CD4-positive, alpha-beta T cell treated with Interleukin-10 for 1 hour (primary cell): ENCODE measurements around the gene DCTN4.
"Not testable (repeated sequence)": the region's sequence is repeated elsewhere in the genome, so short reads cannot be mapped to it uniquely, and the experiment has no call there.

Experiments used
- DNase-seq: peaks from one replicate; pipeline ENCODE4 v3.0.0-alpha.2; 2020

The DCTN4 gene

DNA sequence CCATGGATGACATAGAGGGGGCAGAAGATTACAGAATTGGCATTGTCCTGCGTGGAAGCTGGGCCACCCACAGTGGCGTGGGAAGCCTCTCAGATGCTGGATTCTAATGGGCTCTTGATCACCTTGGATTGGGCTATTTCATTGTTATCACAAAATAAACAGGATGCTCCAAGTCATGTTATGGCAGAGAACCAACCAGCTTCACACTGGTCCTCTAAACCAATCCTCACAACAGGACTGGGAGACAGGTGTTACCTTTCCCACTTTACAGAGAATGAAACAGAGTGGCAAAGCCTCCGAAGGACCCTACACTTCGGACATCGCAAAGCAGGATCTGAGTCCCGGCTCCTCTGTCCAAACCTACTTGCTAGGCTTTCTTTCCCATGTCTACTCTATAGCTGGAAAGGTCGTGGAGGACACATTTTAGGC, 19.3 kb upstream of the DCTN4 start:
- no peak for DNase-seq

- no peak for DNase-seq
Observed at GRCh38 chr5:150777685-150778084, 18.9 kb upstream of the DCTN4 start.

- no peak for DNase-seq
Observed at GRCh38 chr5:150774145-150774544, 15.3 kb upstream of the DCTN4 start.

GRCh38 chr5:150771034-150771795, 12.4 kb upstream of the DCTN4 start:
- DNase-seq = no peak

GRCh38 chr5:150766251-150766650, 7.4 kb upstream of the DCTN4 start:
- DNase-seq = no peak

DNA sequence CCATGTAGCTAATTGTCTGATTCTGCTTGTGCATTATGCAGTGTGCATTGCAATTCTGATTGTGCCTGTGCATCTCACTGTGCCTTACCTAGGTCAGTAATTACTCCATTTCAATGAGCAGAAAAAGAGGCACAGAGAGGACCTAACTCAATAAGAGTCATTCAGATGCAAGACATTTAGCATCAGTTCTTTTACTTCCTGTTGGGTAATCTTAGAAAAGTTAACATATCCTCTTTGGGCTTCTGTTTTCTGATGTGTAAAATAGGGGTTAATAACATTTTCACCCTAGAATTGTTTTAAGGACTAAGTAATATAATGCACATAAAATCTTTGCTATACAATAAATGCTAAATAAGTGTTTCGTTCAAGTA, 7.0 kb upstream of the DCTN4 start:
- no peak for DNase-seq

- no peak for DNase-seq
Observed at GRCh38 chr5:150765011-150765798, 6.4 kb upstream of the DCTN4 start.

DNA sequence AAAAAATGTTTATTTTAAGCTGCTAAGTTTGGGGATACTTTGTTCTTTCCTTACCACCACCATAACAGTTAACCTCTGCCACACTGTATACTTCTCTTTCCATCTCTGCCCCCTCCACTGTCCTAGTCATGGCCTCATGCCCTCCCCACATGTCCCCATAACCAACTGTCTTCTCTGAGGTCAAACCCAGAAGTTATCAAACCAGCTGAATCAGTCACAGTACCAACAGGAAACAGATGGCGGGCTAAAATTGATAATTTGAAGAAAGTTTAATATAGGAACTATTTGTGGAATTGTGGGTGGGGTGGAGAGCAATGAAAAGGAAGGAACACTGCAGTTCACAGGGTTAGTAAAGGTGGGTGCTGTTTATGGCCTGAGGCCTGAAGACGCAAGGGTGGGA, 5.7 kb upstream of the DCTN4 start:
- DNase-seq = no peak

- no peak for DNase-seq
Observed at GRCh38 chr5:150763023-150763769, 4.4 kb upstream of the DCTN4 start.

- DNase-seq = no peak
Observed at GRCh38 chr5:150762211-150762610, 3.4 kb upstream of the DCTN4 start.

- no peak for DNase-seq
Observed at GRCh38 chr5:150759334-150759583, 442 bp upstream of the DCTN4 start.

- no peak for DNase-seq
Observed at GRCh38 chr5:150758203-150758530, 650 bp downstream of the DCTN4 start.

- no peak for DNase-seq
Observed at GRCh38 chr5:150757087-150757649, 1.6 kb downstream of the DCTN4 start.

GRCh38 chr5:150753863-150754262, 5.0 kb downstream of the DCTN4 start:
- no peak for DNase-seq

GRCh38 chr5:150753463-150753862, 5.4 kb downstream of the DCTN4 start:
- no peak for DNase-seq

DNA sequence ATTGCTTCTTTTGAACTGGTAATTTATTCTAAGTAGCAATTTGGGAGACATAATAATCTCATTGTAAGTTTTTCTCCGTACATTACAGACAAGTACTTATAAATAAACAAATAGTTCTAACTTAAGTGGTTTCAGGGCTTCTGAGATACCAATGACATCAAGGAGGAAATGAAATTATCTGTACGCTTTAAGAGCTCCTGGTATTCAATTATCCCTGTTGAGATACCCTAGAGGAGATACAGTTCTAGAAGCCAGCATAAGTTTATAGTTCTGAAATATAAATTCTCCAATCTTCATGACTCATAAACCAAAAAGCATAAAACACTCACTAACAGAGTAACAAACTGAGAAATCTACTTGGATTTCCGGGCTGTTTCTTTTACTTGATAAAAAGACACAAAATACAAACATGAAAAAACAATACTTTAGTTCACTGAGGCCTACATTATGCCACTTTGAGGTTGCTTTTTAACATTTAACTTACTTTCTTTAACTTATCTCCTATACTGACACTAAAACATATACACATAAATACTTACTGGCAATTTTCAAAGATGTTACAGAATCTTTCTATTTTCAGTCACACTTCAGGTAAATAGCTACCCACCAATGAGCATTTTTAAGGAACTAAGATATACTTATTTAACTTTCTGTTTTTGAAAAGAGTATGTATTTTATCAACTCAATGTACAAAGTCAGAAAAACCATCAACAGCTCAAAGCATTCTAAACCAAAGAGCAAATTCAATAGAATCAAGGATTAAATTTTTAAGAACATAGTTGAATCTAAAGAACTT, 7.5 kb downstream of the DCTN4 start:
- no peak for DNase-seq

- no peak for DNase-seq
Observed at GRCh38 chr5:150750469-150750868, 8.3 kb downstream of the DCTN4 start.

DNA sequence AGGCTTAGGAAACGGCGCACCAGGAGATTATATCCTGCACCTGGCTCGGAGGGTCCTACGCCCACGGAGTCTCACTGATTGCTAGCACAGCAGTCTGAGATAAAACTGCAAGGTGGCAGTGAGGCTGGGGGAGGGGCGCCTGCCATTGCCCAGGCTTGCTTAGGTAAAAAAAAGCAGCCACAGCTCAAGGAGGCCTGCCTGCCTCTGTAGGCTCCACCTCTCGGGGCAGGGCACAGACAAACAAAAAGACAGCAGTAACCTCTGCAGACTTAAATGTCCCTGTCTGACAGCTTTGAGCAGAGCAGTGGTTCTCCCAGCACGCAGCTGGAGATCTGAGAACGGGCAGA, 15.7 kb downstream of the DCTN4 start:
- not testable (repeated sequence) for DNase-seq

GRCh38 chr5:150742455-150743141, 16.2 kb downstream of the DCTN4 start:
- not testable (repeated sequence) for DNase-seq

DNA sequence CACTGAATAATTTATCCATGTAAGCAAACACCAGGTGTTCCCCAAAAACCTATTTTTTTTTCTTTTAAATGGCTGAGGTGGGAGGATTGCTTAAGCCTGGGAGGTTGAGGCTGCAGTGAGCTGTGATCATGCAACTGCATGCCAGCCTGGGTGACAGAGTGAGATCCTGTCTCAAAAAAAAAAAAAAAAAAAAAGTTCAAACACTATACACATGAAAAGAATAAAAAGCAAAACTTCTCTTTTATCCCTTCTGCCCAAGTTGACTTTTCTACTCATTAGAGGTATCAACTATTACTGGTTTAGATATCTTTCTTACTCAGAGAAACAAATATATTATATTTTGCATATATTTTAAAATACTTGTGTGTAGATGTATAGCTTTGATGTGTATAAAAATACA, 17.8 kb downstream of the DCTN4 start:
- no peak for DNase-seq

GRCh38 chr5:150738862-150739261, 20.0 kb downstream of the DCTN4 start:
- DNase-seq = no peak

GRCh38 chr5:150734579-150735384, 24.0 kb downstream of the DCTN4 start:
- DNase-seq = no peak
